Psoas muscle (tissue), 8 donors: Measurements from ENCODE around the gene CALCOCO2. TPM values are rescaled to one million over a fixed set of nuclear protein-coding genes. Genes with fewer than 3 reads are reported as not detected.

Experiments used
- ATAC-seq, 4 donors: fragments of 200-7000 bp; cut with Tn5 transposase; one replicate each; pipeline ENCODE4 v1.9.1; 2020; ENCODE audit warnings: moderate library complexity in 3 of 4, mild to moderate bottlenecking in 2 of 4
- DNase-seq, 2 donors: peaks; one replicate each; pipeline ENCODE4 v3.0.0-alpha.2; 2020
- H3K27ac ChIP-seq: fragments of 200-600 bp; one replicate; pipeline ENCODE4 v1.8.0; 2022
- H3K27me3 ChIP-seq, 3 donors: fragments of 200-600 bp in 1 of 3; one replicate each; pipeline versions ENCODE4 v1.6.1 to v1.8.0; 2013 to 2022; ENCODE audit warnings: low read length in 2 of 3, mild to moderate bottlenecking in 2 of 3, moderate library complexity in 1 of 3; ENCODE audit not compliant: insufficient read depth in 3 of 3
- H3K36me3 ChIP-seq, 2 donors: fragments of 200-600 bp in 1 of 2; one replicate each; pipeline versions ENCODE4 v1.6.1 to v1.8.0; 2013 to 2022; ENCODE audit warnings: low read depth in 1 of 2, mild to moderate bottlenecking in 1 of 2, moderate library complexity in 1 of 2; ENCODE audit not compliant: insufficient read depth in 1 of 2
- H3K4me1 ChIP-seq: fragments of 200-600 bp; one replicate; pipeline ENCODE4 v1.8.0; 2022
- H3K4me3 ChIP-seq: fragments of 200-600 bp; one replicate; pipeline ENCODE4 v1.8.0; 2022; ENCODE audit warnings: mild to moderate bottlenecking
- H3K9me3 ChIP-seq: fragments of 200-600 bp; one replicate; pipeline ENCODE4 v1.8.0; 2022
- CTCF ChIP-seq: fragments of 200-600 bp; IDR thresholded peaks from one replicate; pipeline ENCODE4 v1.8.0; 2022; ENCODE audit warnings: antibody characterized with exemption
- WGBS, 3 donors: extraction: QIAGEN DNeasy Blood & Tissue Kit; methylation state at CpG; one replicate each; pipeline versions ENCODE4 v1.1.6 to v1.1.7; 2013; 5-methylcytosine and 5-hydroxymethylcytosine counted together
- intact Hi-C, 2 donors: fragments of 100-400 bp; cut with DNase I; formaldehyde crosslinking; loops; one replicate each; pipeline versions ENCODE4 v1.11.0 to v1.14.2; 2022
- polyA plus RNA-seq, 3 donors: library from polyadenylated mRNA; stranded (reverse); fragments of 200-250 nt; gene quantifications; one replicate each; pipeline ENCODE4 v1.2.3, GENCODE V29; 2013
- total RNA-seq, 4 donors: library from RNA; stranded (reverse); fragmentation: NEBNext Ultra II Directional in 2 of 4; extraction: Animal tissue kit (Norgen Biotek cat#: 25700) in 2 of 4; gene quantifications; one replicate each; pipeline versions ENCODE4 v1.2.1 to v1.2.4, GENCODE V29; 2021 to 2023
- donor health status: healthy with polysubstance abuse.
- donor health status: DM: no; HTN: no; CAD: no; lungs with moderate emphysema.
- donor health status: Bipolar disorder and iron deficiency.
- donor health status: healthy.
- donor health status: DM: yes; HTN: yes; CAD: no.
- donor health status: DM: no; HTN: no; CAD: no.
- donor health status: DM: no; HTN: no; CAD: no.
- donor health status: DM: yes; HTN: yes; CAD: no.

Gene CALCOCO2
- total and polyA plus RNA-seq, 7 donors: 87.2 to 212 (median 172) TPM

GRCh38 chr17:48850792-48851323, 20.0 kb downstream of the CALCOCO2 start:
- Histone ChIP-seq H3K27ac (no peak overlapping the region), H3K4me3 (no peak overlapping the region), H3K27me3 (no peaks in the 10 kb centered on the region), H3K9me3 (no peaks in the 10 kb centered on the region), H3K36me3 (peaks cover 22 to 98% of the 10 kb centered on the region in 2 donors), H3K4me1 (no peaks in the 10 kb centered on the region)
- DNase-seq (no peak), ATAC-seq (no peak)
- TF ChIP-seq CTCF: no peak
- intact Hi-C loops: no loop called here
- WGBS, 3 donors: 98 to 100% (median 99%) methylated on average over 4 of the region's 4 CpGs

- no peak overlapping the region for H3K4me3 ChIP-seq
- no peaks in the 10 kb centered on the region for H3K9me3 ChIP-seq
- no peak overlapping the region for H3K27ac ChIP-seq
- intact Hi-C loops: no loop called here
- ATAC-seq: no peak
- no peak for DNase-seq
- H3K27me3 ChIP-seq: no peaks in the 10 kb centered on the region
- H3K36me3 ChIP-seq: peaks cover 18 to 98% of the 10 kb centered on the region in 2 donors
- no peak for TF ChIP-seq CTCF
- no peaks in the 10 kb centered on the region for H3K4me1 ChIP-seq
- 90 to 91% (median 91%) methylated on average over 7 of the region's 7 CpGs for WGBS, 3 donors
Observed at GRCh38 chr17:48854774-48855476, 24.1 kb downstream of the CALCOCO2 start.

- DNase-seq (no peak), ATAC-seq (no peak)
- Histone ChIP-seq H3K9me3 (no peaks in the 10 kb centered on the region), H3K36me3 (peaks cover 23 to 98% of the 10 kb centered on the region in 2 donors), H3K4me3 (no peak overlapping the region), H3K27ac (no peak overlapping the region), H3K27me3 (no peaks in the 10 kb centered on the region), H3K4me1 (no peaks in the 10 kb centered on the region)
- whole genome bisulfite sequencing, 3 donors: 57 to 68% (median 63%) methylated on average over 3 of the region's 3 CpGs
- TF ChIP-seq CTCF: no peak
- intact Hi-C loops: no loop called here
Observed at GRCh38 chr17:48856122-48856821, 25.4 kb downstream of the CALCOCO2 start.

DNA sequence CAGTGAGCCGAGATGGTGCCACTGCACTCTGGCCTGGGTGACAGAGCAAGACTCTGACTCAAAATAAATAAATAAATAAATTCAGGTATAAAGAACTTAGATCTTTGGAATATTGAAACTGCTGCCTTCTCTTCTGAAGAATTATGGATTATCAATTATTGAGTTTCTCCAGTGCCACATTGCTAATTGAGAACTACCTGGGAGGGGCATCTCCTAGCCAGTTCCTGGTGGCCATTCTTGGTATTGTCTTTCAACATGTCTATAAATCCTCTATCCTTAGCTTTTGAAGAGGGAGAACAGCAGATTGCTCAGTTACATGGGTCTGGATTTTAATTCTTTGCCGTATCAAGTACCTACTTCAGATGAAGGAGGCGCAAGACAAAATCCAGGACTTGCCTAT, 29.2 kb downstream of the CALCOCO2 start:
- ATAC-seq: no peak
- 96% methylated on average over 3 of the region's 3 CpGs for WGBS, 3 donors
- Histone ChIP-seq H3K4me3 (no peak overlapping the region), H3K36me3 (peaks cover 25 to 100% of the 10 kb centered on the region in 2 donors), H3K4me1 (no peaks in the 10 kb centered on the region), H3K9me3 (no peaks in the 10 kb centered on the region), H3K27ac (no peak overlapping the region), H3K27me3 (no peaks in the 10 kb centered on the region)
- peak; percentile 19 for TF ChIP-seq CTCF
- intact Hi-C loops: no loop called here
- no peak for DNase-seq
